Fibroblast of mammary gland (primary cell): ENCODE data around the gene HTRA2.

Experiments used
- DNase-seq: peaks from one replicate; pipeline ENCODE4 v3.0.0-alpha.2; 2010; ENCODE audit warnings: low read depth
- H3K4me3 ChIP-seq: 2 replicates; pipeline ENCODE4 v1.5.1; 2011; ENCODE audit warnings: low read depth, mild to moderate bottlenecking, low read length, moderate library complexity; ENCODE audit not compliant: control insufficient read depth
- CTCF ChIP-seq: conservative IDR thresholded peaks from 2 replicates; pipeline ENCODE4 v1.5.1; 2011; ENCODE audit warnings: low read depth, low read length, inconsistent platforms; ENCODE audit not compliant: control insufficient read depth, insufficient read depth

HTRA2 gene

GRCh38 chr2:74524955-74525716 lies 4.6 kb upstream of the HTRA2 start:
- no peak for DNase-seq
- TF ChIP-seq CTCF, result no peak
- no peak overlapping the region for H3K4me3 ChIP-seq

- H3K4me3 ChIP-seq, result no peak within 1 kb of the TSS
- DNase-seq, result peak; percentile 52
- TF ChIP-seq CTCF, result no peak
Observed at GRCh38 chr2:74525717-74526648, 3.8 kb upstream of the HTRA2 start, which contains the start of gene DQX1. Gene DQX1 (minus strand): TSS chr2:74526231. CDS start chr2:74525729, 502 bp downstream.

- no peak overlapping the region for H3K4me3 ChIP-seq
- no peak for DNase-seq
- no peak for TF ChIP-seq CTCF
Observed at GRCh38 chr2:74526649-74527230, 3.0 kb upstream of the HTRA2 start.

GRCh38 chr2:74527741-74528140 lies 2.0 kb upstream of the HTRA2 start:
- no peak for DNase-seq
- no peak for TF ChIP-seq CTCF
- no peak overlapping the region for H3K4me3 ChIP-seq

GRCh38 chr2:74528600-74529356 lies 955 bp upstream of the HTRA2 start:
- H3K4me3 ChIP-seq, result peak overlapping the region; percentile 98
- no peak for DNase-seq
- TF ChIP-seq CTCF, result no peak
